Glomerular visceral epithelial cell (primary cell): ENCODE data around the gene DYNC1LI1.
"Not testable (repeated sequence)": the region's sequence is repeated elsewhere in the genome, so short reads cannot be mapped to it uniquely, and the experiment has no call there.

Experiments used
- DNase-seq: peaks from one replicate; pipeline ENCODE4 v3.0.0-alpha.2; 2016; ENCODE audit errors: extremely low spot score

DYNC1LI1 gene

DNA sequence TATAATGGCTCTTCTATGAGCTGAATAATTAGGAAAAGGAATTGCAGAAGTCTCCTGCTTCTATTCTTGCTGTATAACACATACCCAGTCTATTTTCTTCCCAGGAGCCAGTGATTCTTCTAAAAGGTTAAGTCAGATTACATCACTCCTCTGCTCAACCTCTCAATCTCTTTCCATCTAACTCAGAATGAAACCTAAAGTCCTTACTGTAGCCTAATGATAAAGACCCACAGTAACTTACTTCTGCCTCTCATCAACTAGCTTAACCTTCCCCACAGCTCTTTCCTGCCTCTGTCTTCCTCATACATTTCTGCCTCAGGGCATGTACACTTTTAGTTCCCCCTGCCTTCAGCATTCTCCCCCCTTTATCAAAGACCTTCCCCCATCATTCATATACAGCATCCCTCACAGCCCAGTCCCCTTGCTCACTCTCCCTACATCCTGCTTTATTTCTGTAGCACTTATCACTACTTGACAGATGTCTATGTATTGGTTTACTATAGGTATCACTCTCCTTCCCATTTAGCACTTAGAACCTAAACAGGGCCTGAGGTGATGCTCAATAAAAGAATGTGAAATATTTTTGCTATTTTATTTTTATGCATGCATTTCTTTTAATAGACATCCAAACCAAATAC is 39.5 kb downstream of the DYNC1LI1 start:
- DNase-seq, result no peak

DNA sequence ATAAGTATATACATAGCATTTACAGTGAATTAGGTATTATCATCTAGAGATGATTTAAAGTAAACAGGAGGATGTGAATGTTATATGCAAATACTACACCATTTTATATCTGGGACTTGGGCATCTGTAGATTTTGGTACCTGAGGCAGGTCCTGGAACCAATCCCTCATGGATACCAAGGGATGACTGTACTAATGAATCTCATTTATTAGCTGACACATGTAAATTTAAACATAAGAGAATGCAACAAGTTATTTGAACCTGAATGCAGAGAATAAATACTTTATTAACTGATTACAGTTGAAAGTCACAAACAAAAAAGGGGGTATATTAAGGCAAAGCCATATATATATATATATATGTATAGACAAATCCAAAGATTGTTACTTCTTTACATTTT is 44.9 kb downstream of the DYNC1LI1 start:
- DNase-seq, result no peak

DNA sequence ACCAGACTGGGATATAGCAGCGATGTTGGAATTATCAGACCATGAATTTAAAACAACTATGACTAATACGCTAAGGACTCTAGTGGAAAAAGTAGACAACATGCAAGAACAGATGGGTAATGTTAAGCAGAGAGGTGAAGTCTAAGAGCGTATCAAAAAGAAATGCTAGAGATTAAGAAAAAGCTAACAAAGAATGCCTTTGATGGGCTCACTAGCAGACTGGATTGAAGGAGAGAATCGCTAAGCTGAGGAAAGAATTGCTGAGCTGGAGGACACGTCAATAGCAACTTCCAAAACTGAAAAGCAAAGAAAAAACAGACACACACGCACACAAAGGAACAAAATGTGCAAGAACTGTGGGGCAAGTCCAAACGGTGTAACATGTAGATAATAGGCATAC is 48.0 kb downstream of the DYNC1LI1 start:
- DNase-seq, result peak; percentile 9

DNA sequence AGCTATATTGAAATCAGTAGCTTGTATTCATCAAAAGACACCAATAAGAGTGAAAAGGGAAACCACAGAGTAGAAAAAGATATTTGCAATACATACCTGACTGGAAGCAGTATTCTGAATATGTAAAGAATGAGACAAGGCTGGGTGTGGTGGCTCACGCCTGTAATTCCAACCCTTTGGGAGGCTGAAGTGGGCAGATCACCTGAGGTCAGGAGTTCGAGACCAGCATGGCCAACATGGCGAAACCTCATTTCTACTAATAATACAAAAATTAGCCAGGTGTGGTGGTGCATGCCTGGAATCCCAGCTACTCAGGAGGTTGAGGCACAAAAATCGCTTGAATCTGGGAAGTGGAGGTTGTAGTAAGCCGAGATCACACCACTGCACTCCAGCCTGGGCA is 51.7 kb downstream of the DYNC1LI1 start:
- not testable (repeated sequence) for DNase-seq

DNA sequence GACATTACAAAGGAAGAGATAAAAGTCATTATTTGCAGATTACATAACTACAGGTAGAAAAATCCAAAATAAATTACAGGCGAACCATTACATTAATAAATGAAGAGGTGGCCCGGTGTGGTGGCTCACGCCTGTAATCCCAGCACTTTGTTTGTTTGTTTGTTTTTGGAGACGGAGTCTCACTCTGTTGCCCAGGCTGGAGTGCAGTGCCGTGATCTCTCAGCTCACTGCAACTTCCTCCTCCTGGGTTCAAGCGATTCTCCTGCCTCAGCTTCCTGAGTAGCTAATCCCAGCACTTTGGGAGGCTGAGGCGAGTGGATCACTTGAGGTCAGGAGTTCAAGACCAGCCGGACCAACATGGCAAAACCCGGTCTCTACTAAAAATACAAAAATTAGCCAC is 53.9 kb downstream of the DYNC1LI1 start:
- not testable (repeated sequence) for DNase-seq

DNA sequence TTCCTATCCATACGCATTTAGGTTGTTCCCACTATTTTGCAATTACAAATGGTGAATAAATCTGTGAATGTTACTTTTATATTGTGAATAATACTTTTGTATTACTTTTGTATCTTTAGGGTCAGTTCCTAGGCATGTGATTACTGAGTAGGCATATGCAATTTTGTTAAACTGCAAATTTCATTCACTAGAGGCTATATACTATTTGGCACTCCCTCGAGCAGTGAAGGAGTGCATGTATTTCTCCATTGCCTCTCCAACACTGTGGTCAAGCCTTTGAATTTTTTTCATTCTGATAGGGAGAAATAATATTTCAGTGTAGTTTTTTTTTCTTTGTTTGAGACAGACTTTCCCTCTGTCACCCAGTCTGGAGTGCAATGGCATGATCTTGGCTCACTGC is 59.7 kb downstream of the DYNC1LI1 start:
- no peak for DNase-seq

DNA sequence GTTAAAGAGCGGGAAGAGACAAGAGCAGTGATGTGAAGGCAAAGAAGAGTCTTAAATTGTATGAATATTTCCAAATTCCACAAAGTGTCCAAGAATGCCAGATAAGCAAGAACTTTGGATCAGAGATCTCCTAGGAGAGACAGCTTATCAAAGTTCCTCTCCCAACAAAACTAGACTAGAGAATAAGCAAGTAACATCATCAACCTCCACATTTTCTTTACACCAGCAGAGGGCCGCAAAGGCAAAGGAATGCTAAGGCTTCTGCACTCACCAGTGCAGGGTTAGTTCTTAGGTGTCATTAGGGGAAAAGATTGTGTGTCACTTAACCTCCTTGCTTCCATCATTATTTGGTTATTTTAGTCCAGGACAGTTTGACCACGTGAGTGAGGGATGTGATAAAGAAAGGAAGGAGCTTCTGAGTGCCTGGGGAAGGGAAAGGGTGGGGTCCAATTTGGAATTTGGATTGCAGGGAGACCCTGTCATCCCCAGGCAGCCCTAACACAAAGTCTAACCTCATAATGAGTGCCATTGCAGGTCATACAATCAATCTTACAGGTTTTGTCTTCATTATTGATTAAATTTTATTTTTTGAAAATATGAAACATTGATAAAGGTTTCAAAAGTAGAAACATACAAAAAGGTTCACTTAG is 60.5 kb downstream of the DYNC1LI1 start:
- DNase-seq, result peak; percentile 66

DNA sequence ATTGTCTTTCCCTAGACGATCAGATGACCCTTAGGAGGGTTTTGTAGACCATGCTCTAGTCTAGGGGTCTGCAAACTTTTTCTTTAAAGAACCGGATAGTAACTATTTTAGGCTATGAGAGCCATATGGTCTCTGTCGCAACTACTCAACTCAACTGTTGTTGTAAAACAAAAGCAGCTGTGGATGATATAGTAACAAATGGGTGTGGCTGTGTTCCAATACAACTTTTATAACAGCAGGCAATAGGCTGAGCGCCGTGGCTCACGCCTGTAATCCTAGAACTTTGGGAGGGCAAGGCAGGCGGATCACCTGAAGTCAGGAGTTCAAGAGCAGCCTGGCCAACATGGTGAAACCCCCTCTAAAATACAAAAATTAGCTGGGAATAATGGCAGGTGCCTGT is 61.9 kb downstream of the DYNC1LI1 start:
- no peak for DNase-seq

DNA sequence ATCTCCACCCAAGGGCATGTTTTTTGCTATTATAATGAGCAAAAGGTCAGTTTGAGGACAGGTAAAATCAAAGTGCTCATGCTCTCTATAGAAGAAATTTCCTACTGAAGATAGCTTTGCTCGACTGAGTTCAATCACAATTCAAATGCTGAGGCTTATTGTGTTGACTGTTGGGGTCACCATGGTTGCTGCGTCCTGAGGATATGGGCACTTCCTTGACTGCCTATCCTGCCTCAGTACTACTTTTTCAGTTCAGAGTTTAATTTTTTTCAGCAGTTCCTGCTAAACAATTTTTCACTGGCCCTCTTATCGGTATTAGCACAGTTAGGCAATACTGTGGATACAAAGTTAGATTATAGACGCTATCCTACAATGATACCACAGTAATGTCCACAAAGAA is 64.2 kb downstream of the DYNC1LI1 start:
- no peak for DNase-seq

DNA sequence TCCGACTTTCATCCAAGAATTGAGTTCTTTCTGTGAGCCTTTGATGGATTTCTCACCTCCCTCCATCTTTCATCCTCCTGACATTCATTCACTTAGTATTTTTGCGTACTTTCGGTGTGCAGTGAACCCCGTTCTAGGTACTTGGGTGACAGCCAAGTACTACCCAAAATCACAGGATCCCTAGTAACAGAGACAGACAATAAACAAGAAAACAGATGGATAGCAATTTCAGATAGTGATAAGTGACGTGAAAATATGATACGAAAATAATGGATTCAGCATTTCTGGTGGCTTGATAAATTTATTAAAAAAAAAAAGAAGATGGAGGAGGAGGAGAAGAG is 67.7 kb downstream of the DYNC1LI1 start:
- DNase-seq, result no peak

DNA sequence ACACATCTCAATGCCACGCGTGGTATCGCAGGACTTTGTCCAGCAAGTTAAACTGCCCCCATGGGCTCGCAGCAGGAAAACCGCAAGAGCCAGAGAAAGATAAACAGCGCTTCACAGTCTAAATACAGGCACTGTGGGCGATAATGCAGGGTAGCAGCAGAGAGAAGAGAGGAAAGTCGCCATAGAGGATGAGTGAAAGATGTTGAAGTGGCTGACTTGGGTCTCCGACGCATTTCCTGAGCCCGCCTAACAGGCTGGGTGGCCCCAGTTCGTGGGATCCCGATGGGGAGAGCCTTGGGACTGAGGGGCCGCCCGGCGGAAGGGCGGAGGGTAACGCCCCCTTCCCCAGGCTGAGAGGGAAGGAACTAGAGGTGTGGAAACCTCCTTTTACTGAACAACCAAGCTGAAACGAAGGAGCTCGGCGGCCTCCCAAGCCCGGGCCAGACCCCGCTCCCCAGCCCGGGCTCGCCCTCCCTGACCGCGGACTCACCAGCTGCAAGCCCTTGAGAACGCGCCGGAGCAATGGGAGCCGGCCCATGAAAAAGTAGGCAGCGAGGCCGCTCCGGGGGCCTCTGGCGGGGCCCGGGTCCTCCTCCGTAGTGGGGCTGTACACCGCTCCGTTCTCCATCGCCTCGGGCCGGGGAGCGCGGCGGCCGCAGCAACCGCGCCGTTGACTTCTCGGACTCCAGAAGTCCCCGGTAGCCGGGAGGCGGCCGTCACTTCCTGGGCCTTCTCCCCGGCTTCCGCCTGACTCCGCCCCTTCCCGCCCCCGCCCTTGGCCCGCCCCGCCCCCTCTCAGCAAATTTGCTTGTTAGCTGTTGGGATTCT is 68.3 kb downstream of the DYNC1LI1 start, which contains the start of gene CMTM6:
Gene CMTM6, minus strand, starts transcription at position 735 of the 828 bp plus-strand sequence. Its CDS starts 107 bp downstream, at position 628.
- DNase-seq, result peak; percentile 82

DNA sequence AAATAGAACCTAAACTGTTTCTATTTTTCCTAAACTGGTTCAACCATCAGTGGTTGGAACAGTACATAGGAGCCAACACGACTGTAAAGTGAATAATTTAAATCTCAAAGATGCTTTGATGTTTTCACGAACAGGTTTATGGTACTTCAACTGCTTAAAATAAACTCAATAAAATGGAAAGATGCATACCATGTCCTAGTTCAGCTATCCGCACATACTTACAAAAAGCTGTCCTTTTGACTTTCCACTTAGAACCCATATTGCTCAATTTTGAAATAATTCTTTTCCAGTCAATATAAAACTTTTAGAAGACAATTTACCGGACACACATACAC is 68.9 kb downstream of the DYNC1LI1 start:
- DNase-seq, result no peak

DNA sequence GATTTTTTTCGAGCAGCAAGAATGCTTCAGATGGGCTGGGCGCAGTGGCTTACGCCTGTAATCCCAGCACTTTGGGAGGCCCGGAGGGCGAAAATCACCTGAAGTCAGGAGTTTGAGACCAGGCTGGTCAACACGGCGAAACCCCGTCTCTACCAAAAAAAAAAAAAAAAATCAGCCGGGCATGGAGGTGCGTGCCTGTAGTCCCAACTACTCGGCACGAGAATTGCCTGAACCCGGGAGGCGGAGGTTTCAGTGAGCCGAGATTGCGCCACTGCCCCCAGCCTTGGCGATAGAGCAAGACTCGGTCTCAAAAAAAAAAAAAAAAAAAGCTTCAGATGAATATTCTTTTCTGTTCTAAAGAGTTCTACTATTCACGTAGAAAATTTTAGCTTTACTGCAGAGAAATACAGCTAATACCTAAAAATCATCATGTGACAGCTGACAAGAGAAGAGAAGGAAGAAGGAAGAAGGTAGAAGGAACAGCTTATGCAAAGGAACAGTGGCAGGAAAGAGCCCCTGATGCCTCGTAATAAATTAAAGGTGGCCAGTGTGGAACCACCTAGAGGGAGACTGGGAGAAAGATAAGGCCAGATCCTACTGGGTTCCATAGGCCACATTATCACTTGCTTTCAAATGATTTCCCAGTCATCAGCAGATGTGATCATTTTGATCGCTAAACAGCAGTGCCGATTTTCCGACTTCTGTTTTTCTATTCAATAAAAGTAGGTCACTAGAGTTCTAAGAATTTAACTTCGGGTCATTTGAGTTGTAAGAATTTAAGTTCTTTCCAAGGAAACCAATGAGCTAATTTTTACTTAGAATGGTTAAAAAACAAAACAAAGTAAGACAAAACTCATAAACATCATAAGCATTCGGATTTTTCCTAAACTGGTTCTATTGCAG is 69.5 kb downstream of the DYNC1LI1 start:
- DNase-seq, result no peak

DNA sequence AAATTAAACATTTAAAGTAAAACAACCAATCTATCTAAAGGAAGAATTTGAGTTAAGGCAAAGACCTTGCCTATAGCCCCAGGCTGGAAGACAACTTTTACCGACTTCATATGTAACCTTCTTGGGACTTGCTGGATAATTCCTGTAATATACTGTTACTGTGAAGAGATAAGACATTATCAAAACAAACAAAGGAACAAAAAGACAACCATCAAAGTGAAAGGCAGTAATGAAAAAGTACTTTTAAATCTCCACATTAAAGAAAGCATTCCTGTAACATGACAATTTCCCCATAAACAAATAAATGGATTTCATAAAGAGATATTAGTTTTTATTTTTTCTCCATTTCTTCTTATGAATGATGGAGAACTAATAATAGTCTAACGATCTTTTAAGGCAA is 70.4 kb downstream of the DYNC1LI1 start:
- DNase-seq, result no peak

DNA sequence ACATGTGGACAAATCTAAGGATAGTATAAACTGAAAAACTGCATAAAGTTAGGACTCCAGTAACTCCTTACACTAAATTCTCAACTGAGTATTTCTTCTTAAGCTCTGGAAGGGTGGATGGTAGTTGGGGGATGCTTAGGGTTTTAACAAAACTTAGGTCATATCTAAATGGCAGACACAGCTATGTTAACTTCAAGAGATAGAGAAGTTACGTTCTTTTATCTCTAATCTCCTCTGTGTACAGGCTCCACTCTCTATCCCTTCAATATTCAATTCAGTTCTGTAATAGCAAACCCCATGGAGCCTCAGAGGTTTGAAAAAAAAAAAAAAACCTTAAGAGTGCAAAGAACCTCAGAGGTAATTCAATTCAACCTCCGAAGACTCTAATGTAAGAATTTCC is 71.1 kb downstream of the DYNC1LI1 start:
- DNase-seq, result no peak

DNA sequence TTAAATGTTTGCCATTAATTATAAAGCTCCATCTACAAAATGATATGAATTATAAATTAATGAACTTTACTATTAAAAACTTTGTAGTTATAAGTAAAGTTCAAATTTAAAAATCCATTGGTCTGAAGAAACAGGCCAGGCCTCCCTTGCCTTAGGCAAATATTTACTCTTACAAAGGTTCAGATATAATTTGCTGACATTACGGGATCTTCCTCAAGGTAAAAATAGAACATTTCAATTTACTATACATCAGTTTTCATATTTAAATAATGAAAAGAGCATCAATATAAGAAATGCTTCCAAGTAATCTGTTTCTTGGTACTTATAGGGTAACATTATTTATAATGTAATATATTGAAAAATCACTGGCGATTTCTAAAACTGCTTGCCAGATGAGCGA is 71.7 kb downstream of the DYNC1LI1 start:
- no peak for DNase-seq

DNA sequence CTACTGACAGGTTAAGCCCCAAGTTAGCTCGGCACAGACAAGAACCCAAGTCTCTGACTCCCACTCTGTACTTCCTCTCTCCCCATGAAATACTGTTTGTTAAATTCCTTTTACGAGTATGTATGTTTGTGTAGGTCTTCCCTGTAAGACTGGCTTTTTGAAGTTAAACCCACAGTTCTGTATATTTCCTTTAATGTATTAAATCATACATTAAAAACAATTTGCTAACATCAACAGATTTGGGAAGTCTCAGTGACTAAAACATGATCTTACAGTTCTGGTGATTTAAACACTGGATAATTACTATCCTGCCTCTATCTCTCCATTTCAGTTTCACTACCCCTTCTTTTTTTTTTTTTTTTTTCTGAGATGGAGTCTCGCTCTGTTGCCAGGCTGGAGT is 72.4 kb downstream of the DYNC1LI1 start:
- DNase-seq, result no peak

DNA sequence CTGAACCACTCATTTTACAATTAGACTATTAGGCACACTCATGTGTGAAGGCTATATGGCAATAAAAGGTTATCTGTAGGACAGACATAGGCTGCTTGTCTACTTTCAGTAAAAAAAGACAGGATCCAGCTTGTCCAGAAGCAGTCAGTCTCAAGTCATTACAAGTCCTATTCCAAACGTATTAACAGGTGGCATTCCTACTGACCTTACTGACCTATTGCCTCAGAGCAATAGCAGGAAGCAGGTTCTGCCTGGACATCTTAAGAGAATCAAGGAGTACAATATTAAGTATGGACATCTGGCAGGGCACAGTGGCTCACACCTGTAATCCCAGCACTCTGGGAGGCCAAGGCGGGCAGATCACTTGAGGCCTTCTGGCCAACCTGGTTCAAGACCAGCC is 75.0 kb downstream of the DYNC1LI1 start:
- no peak for DNase-seq

DNA sequence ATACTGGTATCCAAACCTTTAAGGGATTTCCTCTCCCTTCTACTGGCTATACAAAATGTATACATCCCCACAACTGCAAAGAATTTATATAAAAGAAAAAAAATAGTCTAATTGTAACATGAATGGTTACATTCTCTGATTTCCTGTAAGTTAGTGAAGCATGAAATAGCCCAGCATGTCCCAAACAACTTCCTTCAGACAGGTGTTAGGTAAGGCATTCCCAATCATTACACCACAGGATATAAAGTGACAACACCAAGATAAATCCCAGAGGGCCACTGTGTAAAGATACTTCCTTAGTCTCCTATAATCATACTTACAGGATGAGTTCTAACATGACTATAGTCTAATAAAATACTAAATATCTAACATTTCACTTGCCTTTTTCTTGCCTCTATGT is 75.6 kb downstream of the DYNC1LI1 start:
- no peak for DNase-seq

DNA sequence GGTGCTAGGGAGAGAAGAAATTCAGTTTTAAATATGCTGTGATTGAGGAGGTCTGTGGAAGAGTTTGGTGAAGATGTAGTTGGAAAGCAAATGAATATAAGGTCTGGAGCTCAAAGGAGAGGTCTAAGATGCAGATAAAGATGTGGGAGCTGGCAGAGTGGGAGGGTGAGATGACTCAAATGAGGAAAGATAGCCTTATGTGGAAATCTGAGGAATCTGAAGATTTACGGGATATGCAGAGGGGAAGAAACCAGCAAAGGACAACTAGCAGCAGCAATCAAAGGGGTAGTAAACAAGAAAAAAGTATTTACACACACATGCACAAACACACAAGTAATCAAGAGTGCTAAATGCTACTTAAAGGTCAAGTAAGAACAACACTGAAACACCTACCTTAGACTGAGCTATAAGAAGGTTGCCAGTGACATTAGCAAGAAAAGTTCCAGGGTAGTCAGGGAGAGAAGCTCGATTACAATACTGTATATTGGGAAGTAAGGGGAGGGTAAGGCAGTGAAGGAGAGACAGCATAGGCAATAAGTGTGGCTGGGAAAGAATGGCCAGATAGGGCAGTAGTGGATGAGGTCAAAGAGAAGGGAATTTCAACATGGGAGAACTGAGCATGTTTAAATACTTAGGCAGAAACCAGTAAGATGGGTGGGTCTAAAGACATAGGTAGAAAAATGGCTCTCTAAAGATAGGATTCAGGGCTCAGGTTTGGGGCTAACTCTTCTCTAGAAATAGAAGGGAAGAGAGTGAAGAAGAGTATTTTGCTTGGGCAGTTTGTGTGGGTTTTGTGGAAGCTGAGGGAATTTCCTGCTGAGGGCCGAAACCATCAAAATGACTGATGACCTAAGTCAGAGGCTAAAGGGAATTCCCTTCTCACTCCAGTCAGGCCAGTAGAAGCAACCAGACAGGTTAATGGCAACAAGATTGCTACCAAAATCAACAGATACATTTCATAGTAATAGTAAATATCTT is 76.9 kb downstream of the DYNC1LI1 start:
- peak; percentile 45 for DNase-seq
